Endodermal cell (in vitro differentiated cells): ENCODE data around the gene CRYAB. TPM values are rescaled to one million over a fixed set of nuclear protein-coding genes. Genes with fewer than 3 reads are reported as not detected.

Experiments
- DNase-seq: peaks from one replicate; pipeline ENCODE4 v3.0.0-alpha.2; 2017
- H3K27ac ChIP-seq: 2 replicates; pipeline ENCODE4 v1.5.1; 2013; ENCODE audit warnings: mild to moderate bottlenecking, low read depth, low read length, moderate library complexity
- H3K27me3 ChIP-seq: 2 replicates; pipeline ENCODE4 v1.6.1; 2013; ENCODE audit warnings: mild to moderate bottlenecking, low read length, moderate library complexity; ENCODE audit not compliant: insufficient read depth, control insufficient read depth, poor library complexity, severe bottlenecking
- H3K36me3 ChIP-seq: 2 replicates; pipeline ENCODE4 v1.7.0; 2013; ENCODE audit warnings: mild to moderate bottlenecking, low read length, moderate library complexity; ENCODE audit not compliant: control insufficient read depth, insufficient read depth
- H3K4me1 ChIP-seq: one replicate; pipeline ENCODE4 v1.7.0; 2013; ENCODE audit warnings: low read length; ENCODE audit not compliant: control insufficient read depth, insufficient read depth
- H3K4me3 ChIP-seq: 2 replicates; pipeline ENCODE4 v1.5.1; 2013; ENCODE audit warnings: mild to moderate bottlenecking, low read length, moderate library complexity
- H3K9ac ChIP-seq: 2 replicates; pipeline ENCODE4 v1.6.1; 2013; ENCODE audit warnings: mild to moderate bottlenecking, low read length, moderate library complexity; ENCODE audit not compliant: poor library complexity, severe bottlenecking; ENCODE audit errors: extremely low read depth
- H3K9me3 ChIP-seq: 2 replicates; pipeline ENCODE4 v1.6.1; 2013; ENCODE audit warnings: mild to moderate bottlenecking, low read length, moderate library complexity; ENCODE audit not compliant: control insufficient read depth
- H3K27ac Mint-ChIP-seq: 2 replicates; pipeline ENCODE4 v1.8.0; 2020; ENCODE audit warnings: mixed read lengths
- H3K27me3 Mint-ChIP-seq: 2 replicates; pipeline ENCODE4 v1.8.0; 2021; ENCODE audit warnings: mild to moderate bottlenecking, mixed read lengths; ENCODE audit not compliant: insufficient read depth
- H3K36me3 Mint-ChIP-seq: 2 replicates; pipeline ENCODE4 v1.8.0; 2020; ENCODE audit warnings: low read depth, mixed read lengths
- H3K4me1 Mint-ChIP-seq: 2 replicates; pipeline ENCODE4 v1.8.0; 2020; ENCODE audit warnings: mixed read lengths
- H3K4me3 Mint-ChIP-seq: 2 replicates; pipeline ENCODE4 v1.8.0; 2020; ENCODE audit warnings: mild to moderate bottlenecking, moderate library complexity, mixed read lengths
- H3K9me3 Mint-ChIP-seq: 2 replicates; pipeline ENCODE4 v1.8.0; 2020; ENCODE audit warnings: mild to moderate bottlenecking, mixed read lengths
- CTCF ChIP-seq: fragments of 200-600 bp; sonication (generic); conservative IDR thresholded peaks from 2 replicates; pipeline ENCODE4 v1.5.0; 2021; ENCODE audit warnings: antibody characterized with exemption, mild to moderate bottlenecking
- WGBS, 2 experiments: methylation state at CpG; one replicate each; pipeline versions ENCODE4 v1.1.5 to v1.1.7; 2013; ENCODE audit warnings: missing lambda C conversion rate in 2 of 2, mixed read lengths in 1 of 2; ENCODE audit not compliant: insufficient coverage in 1 of 2, insufficient read length in 1 of 2; 5-methylcytosine and 5-hydroxymethylcytosine counted together
- total RNA-seq, 2 donors: library from RNA; stranded (reverse); fragmentation: NEBNext Ultra II Directional in 1 of 2; extraction: Animal tissue kit (Norgen Biotek cat#: 25700) in 1 of 2; gene quantifications; 2 replicates in 1 of 2; 3 replicates in 1 of 2; pipeline ENCODE4 v1.2.1, GENCODE V29; 2021

CRYAB gene
- total RNA-seq, 2 donors from 2014 or later, result 0.84 to 4.4 TPM

GRCh38 chr11:111923351-111923788 lies 11.8 kb upstream of the CRYAB start:
- Mint-ChIP-seq H3K36me3 (no peaks in the 10 kb centered on the region), H3K27ac (peak overlapping the region; percentile 83), H3K9me3 (no peaks in the 10 kb centered on the region), H3K4me3 (peak overlapping the region; percentile 12), H3K4me1 (peaks cover 43% of the 10 kb centered on the region), H3K27me3 (no peaks in the 10 kb centered on the region)
- TF ChIP-seq CTCF, result no peak
- H3K4me3 ChIP-seq, result no peak overlapping the region
- no peak overlapping the region for H3K27ac ChIP-seq
- DNase-seq, result peak; percentile 61
- WGBS, 2 experiments, result 62 to 72% methylated on average over 4 to 5 of the region's 5 CpGs
- H3K9ac ChIP-seq, result no peak overlapping the region
- H3K36me3 ChIP-seq, result no peaks in the 10 kb centered on the region
- H3K4me1 ChIP-seq, result no peaks in the 10 kb centered on the region
- H3K9me3 ChIP-seq, result no peaks in the 10 kb centered on the region
- no peaks in the 10 kb centered on the region for H3K27me3 ChIP-seq

- WGBS, 2 experiments, result 81 to 90% methylated on average over 2 of the region's 2 CpGs
- peak overlapping the region; percentile 12 for H3K4me3 Mint-ChIP-seq
- H3K27me3 Mint-ChIP-seq, result no peaks in the 10 kb centered on the region
- H3K27ac ChIP-seq, result no peak overlapping the region
- no peak overlapping the region for H3K4me3 ChIP-seq
- H3K4me1 ChIP-seq, result no peaks in the 10 kb centered on the region
- H3K9me3 Mint-ChIP-seq, result no peaks in the 10 kb centered on the region
- H3K9ac ChIP-seq, result no peak overlapping the region
- H3K36me3 Mint-ChIP-seq, result no peaks in the 10 kb centered on the region
- no peak for TF ChIP-seq CTCF
- H3K9me3 ChIP-seq, result no peaks in the 10 kb centered on the region
- no peaks in the 10 kb centered on the region for H3K27me3 ChIP-seq
- DNase-seq, result no peak
- peaks cover 47% of the 10 kb centered on the region for H3K4me1 Mint-ChIP-seq
- peak overlapping the region; percentile 83 for H3K27ac Mint-ChIP-seq
- H3K36me3 ChIP-seq, result no peaks in the 10 kb centered on the region
Measured at GRCh38 chr11:111922803-111923202, 11.2 kb upstream of the CRYAB start.

- Histone ChIP-seq H3K9ac (no peak overlapping the region), H3K9me3 (no peaks in the 10 kb centered on the region), H3K27me3 (no peaks in the 10 kb centered on the region), H3K36me3 (no peaks in the 10 kb centered on the region), H3K27ac (no peak overlapping the region), H3K4me1 (no peaks in the 10 kb centered on the region), H3K4me3 (no peak overlapping the region)
- H3K27me3 Mint-ChIP-seq, result no peaks in the 10 kb centered on the region
- no peaks in the 10 kb centered on the region for H3K36me3 Mint-ChIP-seq
- WGBS, 2 experiments, result 91 to 93% methylated on average over 7 of the region's 7 CpGs
- H3K9me3 Mint-ChIP-seq, result no peaks in the 10 kb centered on the region
- H3K4me3 Mint-ChIP-seq, result no peak overlapping the region
- H3K27ac Mint-ChIP-seq, result no peak overlapping the region
- peaks cover 42% of the 10 kb centered on the region for H3K4me1 Mint-ChIP-seq
- TF ChIP-seq CTCF, result no peak
- DNase-seq, result no peak
Measured at GRCh38 chr11:111921541-111922230, 10.1 kb upstream of the CRYAB start.
